NCI-H2171 (cell line): ENCODE data around the gene DRAP1.

Source experiments
- DNase-seq: peaks from one replicate; lab custom pipeline; 2025; lab: John Stamatoyannopoulos, UW

The DRAP1 gene

GRCh38 chr11:65919141-65919572 lies at the start of gene DRAP1:
Gene DRAP1 (plus strand): TSS chr11:65919426. CDS start chr11:65919502, 76 bp downstream.
- peak; percentile 97 for DNase-seq

DNA sequence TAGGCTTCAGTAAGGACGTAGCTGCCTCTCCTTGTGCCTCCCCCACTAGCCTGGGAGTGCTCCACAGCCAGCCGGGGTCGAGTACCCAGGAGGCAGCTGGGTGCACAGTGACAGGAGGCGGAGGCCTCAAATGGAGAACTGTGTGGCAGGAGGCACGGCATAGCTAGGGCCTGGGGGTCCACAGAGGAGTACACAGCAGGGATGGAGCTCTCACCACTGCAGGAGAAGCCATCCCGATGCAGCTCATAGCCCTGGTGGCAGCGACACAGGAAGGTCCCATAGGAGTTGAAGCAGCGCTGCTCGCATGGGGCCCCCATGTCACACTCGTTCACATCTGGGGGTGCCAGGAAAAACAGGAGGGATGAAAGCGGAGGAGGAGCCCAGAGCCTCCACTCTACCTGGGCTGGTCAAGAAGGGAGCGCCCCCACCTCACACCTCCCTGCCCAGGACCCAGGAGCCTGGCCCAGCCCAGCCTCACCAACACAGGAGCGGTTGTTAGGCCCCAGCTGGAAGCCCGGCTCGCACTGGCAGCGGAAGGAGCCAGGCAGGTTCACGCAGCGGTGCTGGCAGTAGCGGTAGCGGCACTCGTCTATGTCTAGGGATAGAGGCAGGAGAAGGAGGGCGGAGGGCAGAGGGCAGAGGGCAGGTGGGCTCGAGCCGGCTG lies 49.5 kb upstream of the DRAP1 start:
- no peak for DNase-seq

DNA sequence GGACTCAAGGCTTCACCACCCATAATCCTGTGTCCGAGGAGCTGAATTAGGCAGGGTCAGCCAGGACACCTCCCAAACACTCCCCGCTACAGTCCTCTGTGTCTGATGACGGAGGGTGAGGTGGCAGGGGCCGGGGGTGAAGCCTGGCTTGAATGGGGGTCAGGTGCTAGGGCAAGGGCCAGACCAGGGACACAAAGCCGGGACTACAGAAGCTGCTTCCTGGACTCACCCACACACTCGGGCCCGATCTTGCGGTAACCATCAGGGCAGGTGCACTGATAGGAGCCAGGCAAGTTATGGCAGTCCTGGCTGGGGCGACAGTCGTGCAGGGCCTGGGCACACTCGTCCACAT lies 48.9 kb upstream of the DRAP1 start:
- no peak for DNase-seq

- no peak for DNase-seq
Observed at GRCh38 chr11:65870706-65871681, 48.2 kb upstream of the DRAP1 start.

DNA sequence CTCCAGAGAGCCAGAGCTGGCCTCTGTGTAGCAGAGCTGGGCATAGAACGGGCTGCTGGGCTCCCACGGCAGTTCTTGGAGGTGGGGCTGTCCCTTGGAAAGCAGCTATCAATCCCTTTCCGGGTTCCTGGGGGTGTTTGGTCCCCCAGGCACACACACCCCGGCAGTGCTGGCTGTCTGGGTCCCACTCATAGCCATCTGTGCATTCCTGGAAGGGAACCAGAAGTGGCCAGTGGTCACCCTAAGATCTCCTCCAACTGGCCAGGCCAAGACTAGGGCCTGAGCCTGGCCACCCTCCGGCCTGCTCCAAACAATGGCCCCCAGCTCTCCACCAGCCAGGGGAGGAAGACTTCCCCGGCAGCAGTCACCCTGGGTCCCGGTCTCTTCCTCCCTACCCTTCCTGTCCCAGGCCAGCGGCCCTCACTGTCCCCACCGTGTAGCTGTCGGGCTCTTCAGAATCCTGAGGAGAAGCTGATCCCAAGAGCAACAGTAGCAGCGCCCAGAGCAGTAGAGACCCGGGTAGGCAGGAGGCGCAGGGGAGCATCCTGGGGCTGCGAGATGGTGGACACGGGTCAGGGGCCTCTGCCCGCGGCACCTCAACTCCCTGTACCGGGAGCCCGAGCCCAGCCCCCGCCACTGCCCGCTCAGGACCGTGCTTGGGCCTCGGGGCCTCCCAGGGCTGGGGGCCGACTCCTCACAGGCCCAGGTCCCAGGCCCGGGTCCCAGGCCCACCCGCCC lies 47.2 kb upstream of the DRAP1 start:
- DNase-seq: no peak

DNA sequence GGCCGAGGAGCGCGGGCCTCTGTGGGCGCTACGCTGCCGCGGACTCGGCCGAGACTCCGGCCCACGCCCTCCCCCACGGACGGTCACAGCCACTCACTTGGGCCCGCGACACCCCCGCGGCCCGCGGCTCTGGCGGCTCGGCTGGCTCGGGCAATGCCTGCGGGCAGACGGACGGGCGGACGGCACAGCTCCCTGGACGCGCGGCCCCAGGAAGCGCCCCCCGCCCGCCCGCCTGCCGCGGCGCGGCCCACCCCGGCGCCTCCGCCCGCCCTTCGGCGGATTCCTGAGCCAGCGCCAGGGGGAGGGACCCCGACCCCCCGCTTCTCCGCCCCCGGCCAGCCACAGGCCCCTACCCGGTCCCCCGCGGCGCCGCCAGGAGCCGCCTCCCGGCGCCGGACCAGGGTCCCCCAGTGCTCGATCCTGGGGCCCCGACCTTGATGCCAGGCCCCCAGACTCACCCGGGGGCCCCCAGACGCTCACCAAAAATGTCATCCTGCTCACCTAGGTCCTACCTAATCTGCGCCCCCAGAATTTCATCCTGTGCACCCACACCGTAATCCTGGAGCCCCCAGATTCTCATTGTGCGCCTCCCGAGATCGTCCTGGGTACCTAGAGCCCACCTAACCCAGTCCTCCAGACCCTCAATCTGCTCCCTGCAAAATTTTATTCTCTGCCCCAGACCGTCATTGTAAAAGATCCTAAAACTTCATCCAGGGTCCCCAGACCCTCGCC lies 46.5 kb upstream of the DRAP1 start, which contains the start of gene EFEMP2:
TSS of gene EFEMP2 (minus strand) at position 215 of the 732 bp plus-strand sequence. CDS start 446 bp downstream, outside the sequence.
- DNase-seq: no peak

DNA sequence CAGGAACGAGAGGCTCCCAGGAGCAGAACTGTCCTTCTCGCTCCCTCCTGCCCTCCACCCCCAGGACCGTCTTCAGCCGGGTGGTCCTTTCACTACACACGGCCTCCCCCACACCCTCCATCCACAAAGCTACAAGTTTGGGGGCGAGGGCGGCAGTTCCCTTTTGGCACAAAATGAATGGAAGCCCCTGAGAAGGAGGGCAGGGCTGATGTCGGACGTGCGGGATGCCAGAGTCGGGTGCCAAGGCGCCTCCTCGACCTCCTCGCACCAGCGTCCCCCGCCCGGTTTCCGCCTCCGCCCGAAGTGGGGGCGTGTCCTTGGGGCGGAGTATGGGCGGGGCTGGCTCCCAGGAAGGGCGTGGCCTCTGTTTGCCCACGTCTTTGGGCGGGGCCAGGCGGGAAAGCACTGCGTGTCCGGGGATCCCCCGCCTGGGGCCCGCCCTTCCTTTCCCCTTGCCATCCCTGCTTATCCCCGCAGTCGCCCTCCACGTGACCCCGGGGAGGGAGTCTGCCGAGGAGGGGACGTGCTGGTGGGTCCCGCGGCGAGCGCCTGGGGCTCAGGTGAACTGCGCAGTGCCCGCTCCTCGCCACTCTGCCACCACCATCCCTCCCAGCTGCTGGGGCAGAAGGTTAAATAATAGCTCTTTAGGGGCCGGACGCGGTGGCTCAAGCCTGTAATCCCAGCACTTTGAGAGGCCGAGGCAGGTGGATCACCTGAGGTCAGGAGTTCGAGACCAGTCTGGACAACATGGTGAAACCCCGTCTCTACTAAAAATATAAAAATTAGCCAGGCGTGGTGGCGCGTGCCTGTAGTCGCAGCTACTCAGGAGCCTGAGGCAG lies 45.7 kb upstream of the DRAP1 start:
- DNase-seq: peak; percentile 91

- no peak for DNase-seq
Observed at GRCh38 chr11:65879617-65880016, 39.6 kb upstream of the DRAP1 start, which contains the start of gene CTSW. Gene CTSW (plus strand): TSS chr11:65879837. CDS start chr11:65879855, 18 bp downstream.

GRCh38 chr11:65880027-65880426 lies 39.2 kb upstream of the DRAP1 start:
- DNase-seq: no peak

DNA sequence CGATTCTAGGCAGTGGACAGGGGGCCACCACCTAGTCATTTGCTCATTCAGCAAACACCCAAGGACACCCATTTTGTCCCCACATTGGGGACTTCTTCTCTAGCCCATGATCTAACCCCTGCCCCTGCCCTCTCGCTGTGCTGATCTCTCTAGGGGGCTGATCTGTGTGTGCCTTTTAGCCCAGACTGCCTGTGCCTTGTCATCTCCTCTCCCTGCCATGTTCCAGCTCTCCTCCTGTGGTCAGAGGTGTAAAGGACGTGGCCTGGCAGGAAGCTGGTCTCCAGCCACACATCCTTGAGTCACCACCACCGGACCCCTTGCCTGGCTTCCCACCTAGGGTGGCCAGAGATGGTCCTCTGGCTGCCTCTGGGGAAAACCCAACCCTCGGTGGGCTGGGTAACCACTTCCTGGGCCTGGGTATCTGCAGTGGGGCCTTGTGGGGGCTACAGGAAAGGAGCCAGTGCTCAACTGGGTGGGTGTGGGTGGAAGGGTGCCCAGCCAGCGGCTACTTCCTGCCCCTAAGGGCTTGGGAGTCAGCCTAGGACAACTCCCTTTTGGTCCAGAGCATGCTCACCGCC lies 38.3 kb upstream of the DRAP1 start:
- DNase-seq: no peak

DNA sequence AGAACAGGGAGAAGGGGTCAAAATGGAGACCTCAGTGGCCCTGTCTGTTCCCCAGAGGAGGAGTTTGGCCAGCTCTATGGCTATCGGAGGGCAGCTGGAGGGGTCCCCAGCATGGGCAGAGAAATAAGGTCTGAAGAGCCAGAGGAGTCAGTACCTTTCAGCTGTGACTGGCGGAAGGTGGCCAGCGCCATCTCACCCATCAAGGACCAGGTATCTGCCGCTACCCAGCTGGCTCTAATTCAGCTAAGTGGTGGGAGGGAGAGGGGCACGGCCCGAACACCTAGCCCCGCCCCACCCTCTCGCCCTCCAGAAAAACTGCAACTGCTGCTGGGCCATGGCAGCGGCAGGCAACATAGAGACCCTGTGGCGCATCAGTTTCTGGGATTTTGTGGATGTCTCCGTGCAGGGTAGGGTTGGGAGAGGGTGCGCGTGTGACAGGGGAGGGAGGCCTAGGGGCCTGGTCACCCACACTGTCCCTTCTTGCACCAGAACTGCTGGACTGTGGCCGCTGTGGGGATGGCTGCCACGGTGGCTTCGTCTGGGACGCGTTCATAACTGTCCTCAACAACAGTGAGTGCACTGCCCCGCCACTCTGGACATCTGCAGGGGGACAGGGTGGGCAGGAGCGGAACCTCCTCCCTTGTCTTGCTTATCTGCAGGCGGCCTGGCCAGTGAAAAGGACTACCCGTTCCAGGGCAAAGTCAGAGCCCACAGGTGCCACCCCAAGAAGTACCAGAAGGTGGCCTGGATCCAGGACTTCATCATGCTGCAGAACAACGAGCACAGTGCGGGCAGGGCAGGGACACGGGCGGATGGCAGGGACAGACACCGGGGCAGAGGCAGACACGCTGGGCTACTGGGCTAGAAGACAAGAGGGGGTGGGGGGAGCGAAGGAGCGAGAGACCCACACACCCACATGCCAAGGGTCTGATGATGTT lies 36.8 kb upstream of the DRAP1 start:
- DNase-seq: no peak

- no peak for DNase-seq
Observed at GRCh38 chr11:65883058-65883761, 36.0 kb upstream of the DRAP1 start.

DNA sequence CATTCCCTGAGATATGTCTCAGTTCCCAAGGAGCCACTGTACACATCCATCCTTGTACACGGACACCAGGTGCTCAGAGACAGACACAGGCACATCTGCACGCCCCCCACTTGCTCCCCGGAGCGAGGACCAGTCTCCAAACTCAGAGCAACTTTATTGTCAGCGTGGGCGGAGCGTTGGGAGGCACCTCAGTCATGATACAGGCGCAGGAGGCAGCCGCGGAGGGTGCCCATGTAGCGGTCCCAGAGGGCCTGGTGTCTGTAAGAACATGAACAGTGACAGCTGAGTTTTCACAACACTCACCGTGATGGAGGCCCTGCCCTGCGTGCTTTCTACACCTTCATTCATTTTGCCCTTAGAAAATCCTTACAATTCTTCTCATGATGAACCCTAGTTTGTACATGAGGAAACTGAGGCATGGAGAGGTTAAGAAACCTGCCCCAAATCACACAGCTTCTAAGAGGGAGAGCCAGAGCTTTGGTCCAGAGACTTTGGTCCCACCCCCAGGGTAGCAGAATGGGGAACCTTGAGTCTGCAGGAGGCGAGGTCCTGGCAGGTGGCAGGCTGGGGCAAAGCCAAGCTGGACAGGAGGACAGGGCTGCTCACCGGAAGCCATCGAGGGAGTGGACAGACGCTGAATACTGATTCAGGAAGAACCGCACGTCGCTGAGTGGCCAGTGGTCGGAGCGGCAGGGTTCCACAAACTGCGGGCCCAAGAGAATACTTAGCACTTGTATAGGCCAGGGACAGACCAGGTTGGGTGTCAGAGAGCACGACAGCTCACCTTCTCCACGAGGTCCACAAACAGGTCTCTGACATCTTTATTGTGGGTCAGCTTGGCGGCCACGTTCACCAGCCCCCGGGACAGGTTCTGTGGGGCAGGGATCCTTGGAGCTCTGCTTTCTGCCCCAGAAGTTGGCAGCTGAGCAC lies 35.2 kb upstream of the DRAP1 start:
- DNase-seq: no peak

DNA sequence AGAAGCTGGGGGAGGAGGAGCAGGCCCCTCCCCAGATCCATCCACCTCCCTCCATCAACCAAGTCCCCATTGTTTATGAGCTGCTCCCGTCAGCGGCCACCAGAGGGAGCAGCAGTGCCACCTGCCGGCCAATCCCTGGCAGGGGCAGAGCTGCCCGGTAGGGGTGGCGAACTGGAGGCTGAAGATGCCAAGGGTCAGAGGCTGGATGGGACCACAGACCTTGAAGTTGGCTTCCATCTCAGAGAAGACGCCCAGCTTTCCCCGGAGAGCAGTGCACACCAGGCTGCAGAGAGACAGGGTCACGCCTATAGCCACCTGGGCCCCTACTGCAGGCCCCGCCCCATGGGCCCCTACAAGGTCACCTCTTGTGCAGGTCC lies 34.5 kb upstream of the DRAP1 start:
- peak; percentile 32 for DNase-seq

GRCh38 chr11:65885231-65885630 lies 34.0 kb upstream of the DRAP1 start:
- DNase-seq: no peak

DNA sequence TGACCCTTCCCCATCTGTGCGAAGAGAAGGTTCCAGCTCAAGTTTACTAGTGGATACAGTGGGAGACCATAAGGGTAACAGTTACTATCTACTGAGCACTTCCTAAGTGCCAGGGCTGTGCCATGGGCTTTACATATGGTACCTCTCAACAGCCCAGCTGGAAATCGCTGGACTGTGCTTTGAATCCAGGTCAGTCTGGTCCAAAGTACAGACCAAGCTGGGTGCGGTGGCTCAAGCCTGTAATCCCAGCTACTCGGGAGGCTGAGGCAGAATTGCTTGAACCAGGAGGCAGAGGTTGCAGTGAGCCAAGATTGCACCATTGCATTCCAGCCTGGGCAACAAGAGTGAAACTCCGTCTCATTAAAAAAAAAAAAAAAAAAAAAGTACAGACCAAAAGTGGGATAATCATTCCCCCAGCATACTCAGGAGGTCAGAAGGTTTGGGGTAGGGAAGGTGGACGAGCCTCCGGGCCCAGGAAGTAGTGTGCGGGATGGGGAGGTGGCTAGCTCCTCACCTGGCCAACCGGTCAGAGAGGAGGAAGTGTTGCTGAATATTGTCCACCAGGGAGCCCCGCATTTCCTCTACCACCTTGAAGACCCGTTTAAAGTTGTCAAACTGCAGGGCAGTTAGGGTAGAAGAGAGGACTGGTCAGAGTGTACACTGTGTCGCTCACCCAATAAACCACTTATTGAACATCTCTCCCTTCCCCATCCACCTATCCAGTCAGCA lies 33.3 kb upstream of the DRAP1 start:
- DNase-seq: no peak
